ENCODE data around the gene DMRTA2.
A peak's percentile ranks its signal among the peaks of the same experiment; 100 is the strongest.

The DMRTA2 gene

DNA sequence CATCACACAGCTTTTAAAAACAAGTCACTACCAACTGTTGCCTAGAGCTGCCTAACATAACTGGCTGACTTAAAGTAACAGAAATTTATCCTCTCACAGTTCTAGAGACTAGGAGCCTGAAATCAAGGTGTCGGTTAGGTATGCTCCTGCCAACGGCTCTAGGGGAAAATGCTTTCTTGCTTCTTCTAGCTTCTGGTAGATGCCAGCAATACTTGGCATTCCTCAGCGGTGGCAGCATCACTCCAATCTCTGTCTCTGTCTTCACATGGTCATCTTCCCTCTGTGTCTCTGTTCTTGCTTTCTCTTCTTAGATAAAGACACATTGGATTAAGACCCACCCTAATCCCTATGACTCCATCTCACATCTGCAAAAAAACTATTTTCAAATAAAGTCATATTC, 51.5 kb downstream of the DMRTA2 start:
- no peak for DNase-seq

- DNase-seq = no peak
Measured at GRCh38 chr1:50369830-50370229, 53.4 kb downstream of the DMRTA2 start.

GRCh38 chr1:50369008-50369634, 54.1 kb downstream of the DMRTA2 start:
- no peak for DNase-seq

DNA sequence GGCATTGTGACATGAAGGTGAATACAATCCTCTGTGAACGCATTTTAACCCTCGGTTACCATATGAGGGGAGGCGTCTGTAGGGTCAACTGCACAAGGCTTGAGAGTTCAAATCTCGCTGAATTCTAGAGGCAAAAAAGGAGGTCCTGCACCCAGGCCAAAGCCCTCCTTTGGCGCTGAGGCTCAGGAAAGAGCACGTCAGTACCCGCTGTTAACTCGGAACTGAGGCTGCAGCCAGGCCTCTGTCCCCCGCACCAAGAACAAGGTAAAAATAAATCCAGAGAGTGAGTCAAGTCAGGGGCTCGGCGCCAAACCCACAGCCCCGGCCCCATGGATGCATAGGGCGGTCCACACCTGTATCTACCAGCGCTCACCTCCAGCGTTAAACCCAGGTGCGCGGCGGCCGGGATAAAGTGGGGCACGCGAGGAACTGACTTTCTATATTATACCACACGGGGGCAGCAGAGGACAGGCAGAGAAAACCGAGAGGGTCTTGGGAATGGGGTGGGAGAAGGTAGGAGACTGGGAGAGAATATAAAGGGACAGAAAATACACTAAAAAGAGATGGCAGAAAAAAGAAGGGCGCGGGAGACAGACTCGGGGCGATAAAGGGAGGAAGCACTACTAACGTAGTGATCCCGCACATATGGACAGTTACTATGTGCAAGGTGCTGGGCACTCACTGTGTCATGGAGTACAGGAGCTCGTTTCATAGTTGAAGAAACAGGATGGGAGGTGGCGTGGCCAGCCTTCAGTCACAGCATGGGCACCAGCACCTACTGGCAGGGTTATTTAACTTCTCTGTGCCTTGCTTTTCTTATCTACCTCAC, 54.9 kb downstream of the DMRTA2 start:
- DNase-seq = peak in 1 of 2 experiments; percentile 16
